Urinary bladder (tissue), 4 donors: ENCODE data around the gene IGF2BP3. TPM values are rescaled to one million over a fixed set of nuclear protein-coding genes. Genes with fewer than 3 reads are reported as not detected.

Source experiments
- DNase-seq: peaks from one replicate; pipeline ENCODE4 v3.0.0-alpha.2; 2015; ENCODE audit errors: extremely low spot score
- H3K27ac ChIP-seq: one replicate; pipeline ENCODE4 v1.5.1; 2013; ENCODE audit warnings: low read depth, mild to moderate bottlenecking, moderate library complexity
- H3K36me3 ChIP-seq: one replicate; pipeline ENCODE4 v1.6.1; 2013; ENCODE audit warnings: mild to moderate bottlenecking, moderate library complexity; ENCODE audit not compliant: insufficient read depth
- H3K4me1 ChIP-seq: one replicate; pipeline ENCODE4 v1.6.1; 2013; ENCODE audit warnings: mild to moderate bottlenecking, moderate library complexity; ENCODE audit not compliant: insufficient read depth
- H3K4me3 ChIP-seq: one replicate; pipeline ENCODE4 v1.5.1; 2013; ENCODE audit warnings: low read depth, low read length
- WGBS: extraction: QIAGEN DNeasy Blood & Tissue Kit; methylation state at CpG from one replicate; pipeline ENCODE4 v1.1.7; 2013; 5-methylcytosine and 5-hydroxymethylcytosine counted together
- polyA plus RNA-seq: library from polyadenylated mRNA; stranded (reverse); fragments of 200-250 nt; gene quantifications from one replicate; pipeline ENCODE4 v1.2.3, GENCODE V29; 2013
- total RNA-seq: library from RNA; depleted of rRNA; stranded (reverse); fragments of >200 nt; gene quantifications from one replicate; pipeline ENCODE4 v1.2.3, GENCODE V29; 2014
- donor health status: healthy with polysubstance abuse.
- donor health status: healthy.

The IGF2BP3 gene
- total and polyA plus RNA-seq, 2 donors: 0.27 to 65.7 TPM

- no peak overlapping the region for H3K4me3 ChIP-seq
- H3K27ac ChIP-seq: no peak overlapping the region
- DNase-seq: no peak
- H3K36me3 ChIP-seq: no peaks in the 10 kb centered on the region
- peaks cover 4% of the 10 kb centered on the region for H3K4me1 ChIP-seq
- WGBS: 3% methylated on average over 32 of the region's 32 CpGs
These were observed 2.3 kb downstream of the IGF2BP3 start for GRCh38 chr7:23467806-23468525.

GRCh38 chr7:23467291-23467805, 2.9 kb downstream of the IGF2BP3 start:
- 17% methylated on average over 11 of the region's 11 CpGs for WGBS
- Histone ChIP-seq H3K4me1 (peaks cover 4% of the 10 kb centered on the region), H3K4me3 (no peak overlapping the region), H3K27ac (no peak overlapping the region), H3K36me3 (no peaks in the 10 kb centered on the region)
- DNase-seq: no peak

GRCh38 chr7:23462846-23463245, 7.4 kb downstream of the IGF2BP3 start:
- no peak overlapping the region for H3K4me3 ChIP-seq
- no peak overlapping the region for H3K27ac ChIP-seq
- WGBS: 30% methylated on average over 2 of the region's 2 CpGs
- no peaks in the 10 kb centered on the region for H3K4me1 ChIP-seq
- DNase-seq: no peak
- H3K36me3 ChIP-seq: no peaks in the 10 kb centered on the region

GRCh38 chr7:23458044-23458443, 12.2 kb downstream of the IGF2BP3 start:
- no peaks in the 10 kb centered on the region for H3K4me1 ChIP-seq
- H3K4me3 ChIP-seq: no peak overlapping the region
- H3K27ac ChIP-seq: no peak overlapping the region
- no peak for DNase-seq
- WGBS: 90% methylated on average over 3 of the region's 3 CpGs
- H3K36me3 ChIP-seq: no peaks in the 10 kb centered on the region

- DNase-seq: no peak
- no peak overlapping the region for H3K4me3 ChIP-seq
- H3K27ac ChIP-seq: no peak overlapping the region
- H3K4me1 ChIP-seq: no peaks in the 10 kb centered on the region
- 93% methylated on average over 3 of the region's 3 CpGs for WGBS
- H3K36me3 ChIP-seq: no peaks in the 10 kb centered on the region
These were observed 14.2 kb downstream of the IGF2BP3 start for GRCh38 chr7:23456093-23456492.

GRCh38 chr7:23454881-23455526, 15.3 kb downstream of the IGF2BP3 start:
- 80% methylated on average over 5 of the region's 5 CpGs for WGBS
- no peak for DNase-seq

GRCh38 chr7:23450518-23450917, 19.8 kb downstream of the IGF2BP3 start:
- no peak overlapping the region for H3K4me3 ChIP-seq
- H3K36me3 ChIP-seq: no peaks in the 10 kb centered on the region
- no peaks in the 10 kb centered on the region for H3K4me1 ChIP-seq
- no peak for DNase-seq
- 88% methylated on average over 6 of the region's 6 CpGs for whole genome bisulfite sequencing
- no peak overlapping the region for H3K27ac ChIP-seq

More at GRCh38 chr7:23454881-23455526, 15.3 kb downstream of the IGF2BP3 start:
- Histone ChIP-seq H3K27ac (no peak overlapping the region), H3K4me1 (no peaks in the 10 kb centered on the region), H3K36me3 (no peaks in the 10 kb centered on the region), H3K4me3 (no peak overlapping the region)

- Histone ChIP-seq H3K27ac (no peak overlapping the region), H3K36me3 (no peaks in the 10 kb centered on the region), H3K4me1 (no peaks in the 10 kb centered on the region), H3K4me3 (no peak overlapping the region)
- DNase-seq: no peak
- WGBS: 58% methylated on average over 3 of the region's 3 CpGs
These were observed 20.4 kb downstream of the IGF2BP3 start for GRCh38 chr7:23449941-23450340.

GRCh38 chr7:23445326-23445725, 25.0 kb downstream of the IGF2BP3 start:
- no peak for DNase-seq
- no peak overlapping the region for H3K27ac ChIP-seq
- H3K4me3 ChIP-seq: no peak overlapping the region
- H3K36me3 ChIP-seq: no peaks in the 10 kb centered on the region
- H3K4me1 ChIP-seq: no peaks in the 10 kb centered on the region
- 89% methylated on average over 5 of the region's 5 CpGs for WGBS

GRCh38 chr7:23443974-23444373, 26.3 kb downstream of the IGF2BP3 start:
- Histone ChIP-seq H3K36me3 (no peaks in the 10 kb centered on the region), H3K27ac (no peak overlapping the region), H3K4me3 (no peak overlapping the region), H3K4me1 (no peaks in the 10 kb centered on the region)
- 77% methylated on average over 1 of the region's 1 CpG for WGBS
- no peak for DNase-seq

- no peak overlapping the region for H3K4me3 ChIP-seq
- H3K4me1 ChIP-seq: no peaks in the 10 kb centered on the region
- 95% methylated on average over 4 of the region's 4 CpGs for WGBS
- H3K36me3 ChIP-seq: no peaks in the 10 kb centered on the region
- no peak overlapping the region for H3K27ac ChIP-seq
- DNase-seq: no peak
These were observed 32.1 kb downstream of the IGF2BP3 start for GRCh38 chr7:23438171-23438570.

GRCh38 chr7:23434147-23434917, 36.0 kb downstream of the IGF2BP3 start:
- Histone ChIP-seq H3K4me3 (no peak overlapping the region), H3K4me1 (no peaks in the 10 kb centered on the region), H3K27ac (no peak overlapping the region), H3K36me3 (no peaks in the 10 kb centered on the region)
- no peak for DNase-seq
- WGBS: 90% methylated on average over 5 of the region's 5 CpGs

- Histone ChIP-seq H3K36me3 (no peaks in the 10 kb centered on the region), H3K4me1 (no peaks in the 10 kb centered on the region), H3K27ac (no peak overlapping the region), H3K4me3 (no peak overlapping the region)
- DNase-seq: no peak
- WGBS: 70% methylated on average over 7 of the region's 7 CpGs
These were observed 38.5 kb downstream of the IGF2BP3 start for GRCh38 chr7:23431702-23432199.
